ENCODE data around the gene LUM. TPM values are rescaled to one million over a fixed set of nuclear protein-coding genes. Genes with fewer than 3 reads are reported as not detected.
"Not testable (repeated sequence)": the region's sequence is repeated elsewhere in the genome, so short reads cannot be mapped to it uniquely, and the experiment has no call there.

The LUM gene
- total RNA-seq, 3 donors from 2014 or later, result 22.1 to 83.2 (median 68.5) TPM

DNA sequence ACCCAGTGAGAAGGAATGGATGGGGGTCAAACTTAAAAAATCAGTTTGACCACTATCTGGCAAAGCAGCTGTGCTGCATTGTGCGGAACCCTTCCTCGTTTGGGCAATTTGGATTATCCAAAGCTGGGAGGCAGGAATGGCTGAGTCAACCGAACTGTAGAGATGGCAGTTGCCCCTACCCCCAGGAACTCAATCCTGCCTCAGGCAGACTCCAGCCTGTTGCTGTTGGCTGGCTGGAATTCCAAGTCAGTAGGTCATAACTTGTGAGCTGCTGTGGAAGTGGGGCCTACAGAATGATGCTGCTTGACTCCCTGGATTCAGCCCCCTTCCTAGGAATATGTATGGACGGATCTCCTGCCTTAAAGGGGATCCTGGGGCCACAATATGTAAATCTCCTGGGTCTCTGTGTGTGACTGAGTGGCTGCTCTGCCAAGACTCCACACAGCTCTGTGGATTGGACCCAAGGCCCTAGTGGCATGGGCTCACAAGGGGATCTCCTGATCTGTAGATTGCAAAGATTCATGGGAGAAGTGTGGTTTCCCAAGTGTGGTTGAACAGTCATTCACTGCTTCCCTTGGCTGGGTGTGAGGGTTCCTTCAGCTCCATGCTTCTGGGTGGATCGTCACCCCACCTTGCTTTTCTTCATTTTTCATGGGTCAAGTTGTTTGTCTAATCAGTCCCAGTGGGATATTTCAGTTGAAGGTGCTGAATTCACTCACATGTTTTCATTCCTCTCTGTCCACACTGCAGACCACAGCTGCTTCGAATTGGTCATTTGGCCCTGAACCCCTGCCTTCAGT lies 19.2 kb downstream of the LUM start:
- H3K4me1 ChIP-seq (ENCODE audit: low read depth), result no peaks in the 10 kb centered on the region
- H3K9me3 ChIP-seq, result peaks cover 9% of the 10 kb centered on the region
- H3K36me3 ChIP-seq (ENCODE audit: low read depth), result no peaks in the 10 kb centered on the region
- DNase-seq, result no peak
- H3K4me3 ChIP-seq, result no peak overlapping the region
- TF ChIP-seq, protein P1, sequence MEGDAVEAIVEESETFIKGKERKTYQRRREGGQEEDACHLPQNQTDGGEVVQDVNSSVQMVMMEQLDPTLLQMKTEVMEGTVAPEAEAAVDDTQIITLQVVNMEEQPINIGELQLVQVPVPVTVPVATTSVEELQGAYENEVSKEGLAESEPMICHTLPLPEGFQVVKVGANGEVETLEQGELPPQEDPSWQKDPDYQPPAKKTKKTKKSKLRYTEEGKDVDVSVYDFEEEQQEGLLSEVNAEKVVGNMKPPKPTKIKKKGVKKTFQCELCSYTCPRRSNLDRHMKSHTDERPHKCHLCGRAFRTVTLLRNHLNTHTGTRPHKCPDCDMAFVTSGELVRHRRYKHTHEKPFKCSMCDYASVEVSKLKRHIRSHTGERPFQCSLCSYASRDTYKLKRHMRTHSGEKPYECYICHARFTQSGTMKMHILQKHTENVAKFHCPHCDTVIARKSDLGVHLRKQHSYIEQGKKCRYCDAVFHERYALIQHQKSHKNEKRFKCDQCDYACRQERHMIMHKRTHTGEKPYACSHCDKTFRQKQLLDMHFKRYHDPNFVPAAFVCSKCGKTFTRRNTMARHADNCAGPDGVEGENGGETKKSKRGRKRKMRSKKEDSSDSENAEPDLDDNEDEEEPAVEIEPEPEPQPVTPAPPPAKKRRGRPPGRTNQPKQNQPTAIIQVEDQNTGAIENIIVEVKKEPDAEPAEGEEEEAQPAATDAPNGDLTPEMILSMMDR (IDR thresholded peaks at IDR 0.05), result no peak
- intact Hi-C loops (cut with DNase I, micrococcal nuclease), result no loop called here
- ATAC-seq, result no peak

DNA sequence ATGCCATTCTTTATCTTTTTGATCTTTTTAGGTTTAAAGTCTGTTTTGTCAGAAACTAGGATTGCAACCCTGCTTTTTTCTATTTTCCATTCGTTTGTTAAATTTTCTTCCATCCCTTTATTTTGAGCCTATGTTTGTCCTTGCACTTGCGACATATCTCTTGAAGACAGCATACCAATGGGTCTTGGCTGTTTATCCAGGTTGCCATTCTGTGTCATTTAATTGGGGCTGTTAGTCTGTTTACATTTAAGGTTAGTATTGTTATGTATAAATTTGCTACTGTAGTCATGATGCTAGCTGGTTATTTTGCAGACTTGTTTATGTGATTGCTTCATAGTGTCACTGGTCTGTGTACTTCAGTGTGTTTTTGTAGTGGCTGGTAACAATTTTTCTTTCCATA lies 21.3 kb downstream of the LUM start:
- H3K36me3 ChIP-seq (ENCODE audit: low read depth); DNase-seq; ATAC-seq; H3K4me1 ChIP-seq (ENCODE audit: low read depth); H3K9me3 ChIP-seq; H3K4me3 ChIP-seq; intact Hi-C loops (cut with DNase I, micrococcal nuclease): not testable (repeated sequence)

DNA sequence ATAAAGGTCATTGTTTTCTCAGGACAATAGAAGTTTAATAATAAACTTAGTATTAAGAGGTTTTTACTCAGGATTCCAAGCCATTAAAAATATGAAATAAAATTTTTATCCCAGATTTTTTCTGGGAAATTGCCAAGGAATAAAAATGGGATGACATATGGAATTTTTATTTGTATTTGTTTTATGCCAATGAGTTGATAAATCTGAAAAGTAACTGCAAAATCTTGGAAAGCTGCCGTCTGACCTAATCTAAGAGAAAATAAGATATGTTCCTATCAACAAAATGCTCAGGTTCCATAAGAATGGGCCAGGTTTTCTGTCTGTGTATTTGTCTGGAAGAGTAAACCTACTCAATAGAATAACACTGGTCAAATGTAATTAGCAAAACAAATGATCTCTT lies 31.3 kb downstream of the LUM start:
- Histone ChIP-seq H3K36me3 (ENCODE audit: low read depth) (no peaks in the 10 kb centered on the region), H3K4me1 (ENCODE audit: low read depth) (no peaks in the 10 kb centered on the region), H3K4me3 (no peak overlapping the region), H3K9me3 (no peaks in the 10 kb centered on the region)
- no peak for DNase-seq
- ATAC-seq, result no peak
- TF ChIP-seq, protein P1 (IDR thresholded peaks at IDR 0.05), result no peak
- intact Hi-C loops (cut with DNase I, micrococcal nuclease), result no loop called here

DNA sequence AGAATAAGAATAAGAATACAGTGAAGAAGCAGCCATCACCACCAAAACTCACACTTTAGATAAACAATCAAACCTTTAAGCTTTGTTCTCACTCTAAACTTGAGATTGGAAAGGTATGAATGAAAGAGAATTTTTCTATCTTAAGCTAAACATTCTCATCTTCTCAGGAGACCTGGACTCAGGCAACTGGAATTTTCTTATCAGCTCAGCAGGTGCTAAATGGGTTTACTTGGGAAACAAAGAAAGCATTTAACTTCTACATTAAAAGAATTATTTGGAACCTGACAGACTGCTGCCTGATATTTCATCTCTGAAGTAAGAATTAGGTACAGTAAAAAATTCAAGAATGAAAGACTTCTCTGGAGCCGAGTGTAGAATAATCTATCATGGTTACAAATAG lies 32.8 kb downstream of the LUM start:
- no peaks in the 10 kb centered on the region for H3K36me3 ChIP-seq (ENCODE audit: low read depth)
- intact Hi-C loops (cut with DNase I, micrococcal nuclease), result no loop called here
- DNase-seq (no peak), ATAC-seq (no peak)
- H3K4me1 ChIP-seq (ENCODE audit: low read depth), result no peaks in the 10 kb centered on the region
- H3K9me3 ChIP-seq, result no peaks in the 10 kb centered on the region
- no peak overlapping the region for H3K4me3 ChIP-seq
- TF ChIP-seq, protein P1 (IDR thresholded peaks at IDR 0.05), result no peak

DNA sequence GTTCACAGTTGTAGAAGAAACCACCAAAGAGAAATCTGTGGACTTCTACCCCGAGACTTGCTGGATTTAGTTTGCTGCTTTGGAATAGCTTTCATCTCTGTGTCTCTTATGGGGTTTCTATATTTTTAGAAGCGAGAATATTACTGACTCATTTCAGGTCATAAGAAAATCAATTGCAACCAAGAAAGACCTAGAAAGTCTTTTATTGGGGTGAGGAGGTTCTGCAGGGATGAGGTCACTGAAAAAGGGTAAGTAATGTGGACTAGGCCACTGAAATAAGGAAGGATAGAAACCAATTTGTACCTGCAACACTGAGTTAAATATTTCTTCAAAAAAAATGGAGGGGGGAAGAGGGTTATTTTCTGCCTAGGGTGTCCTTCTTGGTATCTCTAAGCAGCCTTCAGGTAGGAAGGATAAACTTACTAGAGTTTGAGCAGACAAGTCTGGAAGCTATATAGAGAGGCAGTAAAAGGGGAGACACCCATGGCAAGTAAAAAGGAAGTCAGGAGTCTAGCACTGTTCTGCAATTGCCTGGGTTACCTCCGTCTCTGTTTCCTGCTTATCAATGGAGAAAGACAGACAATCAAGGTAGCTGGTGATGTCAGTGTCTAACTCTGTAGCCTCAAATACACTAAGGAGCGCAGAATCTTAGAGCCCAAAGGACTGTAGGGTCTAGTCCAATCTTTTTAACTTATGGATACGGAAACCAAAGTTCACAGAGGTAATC lies 33.9 kb downstream of the LUM start:
- DNase-seq (no peak), ATAC-seq (no peak)
- Histone ChIP-seq H3K4me1 (ENCODE audit: low read depth) (no peaks in the 10 kb centered on the region), H3K4me3 (no peak overlapping the region), H3K36me3 (ENCODE audit: low read depth) (no peaks in the 10 kb centered on the region), H3K9me3 (no peaks in the 10 kb centered on the region)
- intact Hi-C loops (cut with DNase I, micrococcal nuclease), result no loop called here
- TF ChIP-seq, protein P1 (IDR thresholded peaks at IDR 0.05), result no peak

DNA sequence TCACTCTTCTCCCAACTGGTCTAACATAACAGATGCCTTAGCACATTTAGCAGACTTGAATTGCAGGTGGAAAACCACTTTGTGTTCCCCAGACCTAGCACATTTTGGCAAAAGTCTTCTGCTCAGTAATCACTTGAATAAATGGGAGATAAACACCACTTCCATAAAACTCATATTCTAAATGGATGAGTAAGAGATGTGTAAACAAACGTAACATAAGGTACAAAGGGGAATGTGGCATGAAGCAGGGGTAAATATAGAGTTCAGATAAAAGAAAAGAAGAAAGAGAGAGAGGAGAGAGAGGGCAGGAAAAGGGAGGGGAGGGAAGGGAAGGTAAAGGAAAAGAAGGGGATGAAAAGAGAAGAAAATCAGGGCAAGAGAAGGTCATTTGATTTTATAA lies 36.4 kb downstream of the LUM start:
- DNase-seq (no peak), ATAC-seq (no peak)
- intact Hi-C loops (cut with DNase I, micrococcal nuclease), result no loop called here

More for the DNA sequence above, 36.4 kb downstream of the LUM start:
- no peak overlapping the region for H3K4me3 ChIP-seq
- H3K36me3 ChIP-seq (ENCODE audit: low read depth), result no peaks in the 10 kb centered on the region
- TF ChIP-seq, protein P1 (IDR thresholded peaks at IDR 0.05), result no peak
- no peaks in the 10 kb centered on the region for H3K9me3 ChIP-seq
- no peaks in the 10 kb centered on the region for H3K4me1 ChIP-seq (ENCODE audit: low read depth)
